Activated B cell treated with CpG ODN at 0.5 μM for 24 hours (primary cell): ENCODE results near the gene VLDLR. TPM values are rescaled to one million over a fixed set of nuclear protein-coding genes. Genes with fewer than 3 reads are reported as not detected.

Source experiments
- ATAC-seq: fragments of 200-7000 bp; cut with Tn5 transposase; one replicate; pipeline ENCODE4 v1.10.0; 2021; ENCODE audit warnings: low read depth, mild to moderate bottlenecking, moderate library complexity
- CTCF ChIA-PET: fragments of 350-600 bp; sonication (Branson Sonifier 250); formaldehyde crosslinking; loops from one replicate; lab custom pipeline; 2021; ENCODE audit warnings: antibody characterized with exemption; lab: Charles Lee
- POLR2A ChIA-PET: fragments of 350-600 bp; sonication (Branson Sonifier 250); formaldehyde crosslinking; loops from one replicate; lab custom pipeline; 2021; ENCODE audit warnings: antibody characterized with exemption; lab: Charles Lee
- DNase-seq: peaks from one replicate; pipeline ENCODE4 v3.0.0; 2022
- H3K27ac Mint-ChIP-seq: one replicate; pipeline ENCODE4 v1.8.0; 2020; ENCODE audit warnings: mixed read lengths
- H3K27me3 Mint-ChIP-seq: one replicate; pipeline ENCODE4 v1.8.0; 2021; ENCODE audit warnings: mixed read lengths
- H3K36me3 Mint-ChIP-seq: one replicate; pipeline ENCODE4 v1.8.0; 2021; ENCODE audit warnings: low read depth, mixed read lengths
- H3K4me1 Mint-ChIP-seq: one replicate; pipeline ENCODE4 v1.8.0; 2021; ENCODE audit warnings: mixed read lengths
- H3K4me3 Mint-ChIP-seq: one replicate; pipeline ENCODE4 v1.8.0; 2020; ENCODE audit warnings: mild to moderate bottlenecking, mixed read lengths
- H3K9me3 Mint-ChIP-seq: one replicate; pipeline ENCODE4 v1.8.0; 2020; ENCODE audit warnings: mixed read lengths
- intact Hi-C: fragments of 100-400 bp; cut with micrococcal nuclease; formaldehyde crosslinking; loops from one replicate; pipeline ENCODE4 v1.15.1; 2024
- total RNA-seq: library from RNA; stranded (reverse); gene quantifications from 2 replicates; pipeline ENCODE4 v1.2.3, GENCODE V29; 2022
- TF ChIP-seq, protein P1 (sequence below): fragments of 200-600 bp; IDR thresholded peaks from one replicate; pipeline ENCODE4 v1.8.0; 2022; ENCODE audit warnings: antibody characterized with exemption, mild to moderate bottlenecking

Gene VLDLR
- total RNA-seq, 1 donor from 2014 or later, result 1.3 TPM

DNA sequence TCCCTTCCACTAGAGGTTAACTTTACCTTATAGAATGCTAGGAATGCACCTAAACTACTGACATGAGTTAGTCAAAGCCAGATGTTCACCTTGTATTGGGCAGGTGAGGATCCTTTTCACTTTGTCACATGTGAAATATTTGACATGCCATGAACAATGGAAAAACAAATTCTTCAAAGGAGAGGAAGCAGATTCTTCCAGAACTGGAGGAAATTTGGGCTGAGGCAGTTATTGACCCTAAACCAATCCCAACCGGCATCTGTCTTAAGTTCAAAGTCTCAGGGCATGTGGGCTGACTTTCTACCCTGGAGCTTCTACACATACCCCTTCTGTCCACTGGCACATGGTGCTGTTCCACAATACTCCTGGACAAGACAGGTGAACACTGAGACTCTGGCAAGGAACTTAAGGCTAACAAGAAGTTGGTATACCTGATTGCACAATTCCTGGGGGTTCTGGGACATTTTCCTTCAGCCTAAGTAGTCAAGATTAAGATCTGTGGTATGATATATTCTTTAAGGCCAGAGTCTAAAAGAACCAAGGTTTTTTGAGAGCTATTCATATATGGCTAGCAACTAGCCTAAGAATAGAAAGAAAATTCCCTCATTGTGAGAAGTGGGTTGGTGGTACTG is 2.6 kb downstream of the VLDLR start:
- intact Hi-C loops, result loop anchor here (5.0 to 10.0 kb wide), 2 partner anchors 33 to 101 kb away; no protein-coding TSS in a partner anchor
- Mint-ChIP-seq H3K27me3 (peaks cover 54% of the 10 kb centered on the region), H3K4me3 (peak overlapping the region; percentile 3), H3K27ac (no peak overlapping the region), H3K36me3 (no peaks in the 10 kb centered on the region), H3K4me1 (peaks cover 16% of the 10 kb centered on the region), H3K9me3 (no peaks in the 10 kb centered on the region)
- POLR2A ChIA-PET, result no interaction called here
- CTCF ChIA-PET, result no interaction called here
- ATAC-seq, result no peak
- no peak for DNase-seq
- TF ChIP-seq, protein P1, sequence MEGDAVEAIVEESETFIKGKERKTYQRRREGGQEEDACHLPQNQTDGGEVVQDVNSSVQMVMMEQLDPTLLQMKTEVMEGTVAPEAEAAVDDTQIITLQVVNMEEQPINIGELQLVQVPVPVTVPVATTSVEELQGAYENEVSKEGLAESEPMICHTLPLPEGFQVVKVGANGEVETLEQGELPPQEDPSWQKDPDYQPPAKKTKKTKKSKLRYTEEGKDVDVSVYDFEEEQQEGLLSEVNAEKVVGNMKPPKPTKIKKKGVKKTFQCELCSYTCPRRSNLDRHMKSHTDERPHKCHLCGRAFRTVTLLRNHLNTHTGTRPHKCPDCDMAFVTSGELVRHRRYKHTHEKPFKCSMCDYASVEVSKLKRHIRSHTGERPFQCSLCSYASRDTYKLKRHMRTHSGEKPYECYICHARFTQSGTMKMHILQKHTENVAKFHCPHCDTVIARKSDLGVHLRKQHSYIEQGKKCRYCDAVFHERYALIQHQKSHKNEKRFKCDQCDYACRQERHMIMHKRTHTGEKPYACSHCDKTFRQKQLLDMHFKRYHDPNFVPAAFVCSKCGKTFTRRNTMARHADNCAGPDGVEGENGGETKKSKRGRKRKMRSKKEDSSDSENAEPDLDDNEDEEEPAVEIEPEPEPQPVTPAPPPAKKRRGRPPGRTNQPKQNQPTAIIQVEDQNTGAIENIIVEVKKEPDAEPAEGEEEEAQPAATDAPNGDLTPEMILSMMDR, result no peak

DNA sequence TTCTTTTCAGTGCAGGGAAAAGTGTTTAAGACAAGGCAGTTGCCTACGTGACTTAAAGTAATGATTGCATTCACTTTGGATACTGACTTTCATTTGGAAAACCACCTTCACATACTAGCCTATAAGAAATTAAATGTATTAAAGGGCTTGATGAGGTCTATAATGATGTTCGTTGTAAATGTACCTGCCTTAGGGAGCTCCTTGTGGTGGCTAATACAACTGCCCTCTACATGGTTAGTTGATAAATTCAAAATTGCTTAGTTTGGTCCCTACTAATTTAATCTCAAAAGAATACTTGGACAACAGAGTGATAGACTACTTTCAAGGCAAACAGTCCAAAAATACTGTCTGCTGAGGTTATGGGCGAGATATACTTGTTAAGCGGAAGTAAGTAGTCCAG is 3.8 kb downstream of the VLDLR start:
- H3K9me3 Mint-ChIP-seq, result no peaks in the 10 kb centered on the region
- no peak for ATAC-seq
- intact Hi-C loops, result loop anchor here (10.0 kb wide), 1 partner anchor 99 kb away; no protein-coding TSS in a partner anchor
- no peaks in the 10 kb centered on the region for H3K36me3 Mint-ChIP-seq
- no peak for DNase-seq
- TF ChIP-seq, protein P1, result no peak
- no peak overlapping the region for H3K27ac Mint-ChIP-seq
- H3K4me3 Mint-ChIP-seq, result no peak overlapping the region
- H3K27me3 Mint-ChIP-seq, result peaks cover 44% of the 10 kb centered on the region
- peaks cover 16% of the 10 kb centered on the region for H3K4me1 Mint-ChIP-seq
- CTCF ChIA-PET, result no interaction called here
- POLR2A ChIA-PET, result no interaction called here

GRCh38 chr9:2628919-2629318 is 7.3 kb downstream of the VLDLR start:
- ATAC-seq (no peak), DNase-seq (no peak)
- ChIA-PET POLR2A (no interaction called here), CTCF (no interaction called here)
- Mint-ChIP-seq H3K9me3 (peaks cover 3% of the 10 kb centered on the region), H3K36me3 (no peaks in the 10 kb centered on the region), H3K4me3 (no peak overlapping the region), H3K4me1 (no peaks in the 10 kb centered on the region), H3K27me3 (peaks cover 33% of the 10 kb centered on the region), H3K27ac (no peak overlapping the region)
- TF ChIP-seq, protein P1, result no peak
- intact Hi-C loops, result loop anchor here (10.0 kb wide), 1 partner anchor 96 kb away; no protein-coding TSS in a partner anchor

DNA sequence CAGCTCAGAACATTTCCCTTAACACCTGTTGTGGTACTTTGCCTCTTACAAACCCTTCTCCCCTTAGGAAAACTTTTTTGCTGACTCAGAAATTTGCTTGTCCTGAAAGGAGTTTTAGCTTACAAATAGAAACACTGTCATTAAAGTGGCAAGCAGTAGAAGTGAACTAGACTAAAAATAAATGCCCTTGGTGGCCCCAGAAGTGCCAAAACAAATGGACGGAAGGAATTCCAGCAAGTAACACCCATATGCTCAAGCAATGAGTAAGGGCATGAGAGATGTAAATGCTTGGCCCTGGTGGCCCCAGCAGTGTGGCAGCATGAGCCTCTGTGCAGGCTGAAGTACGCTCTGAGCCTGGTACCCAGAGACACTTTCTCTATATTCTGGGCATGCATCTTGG is 8.6 kb downstream of the VLDLR start:
- Mint-ChIP-seq H3K36me3 (no peaks in the 10 kb centered on the region), H3K9me3 (peaks cover 3% of the 10 kb centered on the region), H3K27me3 (peaks cover 24% of the 10 kb centered on the region), H3K27ac (no peak overlapping the region), H3K4me1 (no peaks in the 10 kb centered on the region), H3K4me3 (no peak overlapping the region)
- ATAC-seq (no peak), DNase-seq (no peak)
- ChIA-PET POLR2A (no interaction called here), CTCF (no interaction called here)
- TF ChIP-seq, protein P1, result no peak
- intact Hi-C loops, result no loop called here

GRCh38 chr9:2631263-2631662 is 9.7 kb downstream of the VLDLR start:
- ATAC-seq (no peak), DNase-seq (no peak)
- Mint-ChIP-seq H3K9me3 (peaks cover 3% of the 10 kb centered on the region), H3K27ac (no peak overlapping the region), H3K36me3 (no peaks in the 10 kb centered on the region), H3K4me1 (no peaks in the 10 kb centered on the region), H3K27me3 (peaks cover 15% of the 10 kb centered on the region), H3K4me3 (no peak overlapping the region)
- intact Hi-C loops, result no loop called here
- ChIA-PET CTCF (no interaction called here), POLR2A (no interaction called here)
- TF ChIP-seq, protein P1, result no peak
